DMS153 (cell line): ENCODE results near the gene TMEM79.

Experiments used
- DNase-seq: peaks from one replicate; lab custom pipeline; 2025; lab: John Stamatoyannopoulos, UW

The TMEM79 gene, protein sequence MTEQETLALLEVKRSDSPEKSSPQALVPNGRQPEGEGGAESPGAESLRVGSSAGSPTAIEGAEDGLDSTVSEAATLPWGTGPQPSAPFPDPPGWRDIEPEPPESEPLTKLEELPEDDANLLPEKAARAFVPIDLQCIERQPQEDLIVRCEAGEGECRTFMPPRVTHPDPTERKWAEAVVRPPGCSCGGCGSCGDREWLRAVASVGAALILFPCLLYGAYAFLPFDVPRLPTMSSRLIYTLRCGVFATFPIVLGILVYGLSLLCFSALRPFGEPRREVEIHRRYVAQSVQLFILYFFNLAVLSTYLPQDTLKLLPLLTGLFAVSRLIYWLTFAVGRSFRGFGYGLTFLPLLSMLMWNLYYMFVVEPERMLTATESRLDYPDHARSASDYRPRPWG

DNA sequence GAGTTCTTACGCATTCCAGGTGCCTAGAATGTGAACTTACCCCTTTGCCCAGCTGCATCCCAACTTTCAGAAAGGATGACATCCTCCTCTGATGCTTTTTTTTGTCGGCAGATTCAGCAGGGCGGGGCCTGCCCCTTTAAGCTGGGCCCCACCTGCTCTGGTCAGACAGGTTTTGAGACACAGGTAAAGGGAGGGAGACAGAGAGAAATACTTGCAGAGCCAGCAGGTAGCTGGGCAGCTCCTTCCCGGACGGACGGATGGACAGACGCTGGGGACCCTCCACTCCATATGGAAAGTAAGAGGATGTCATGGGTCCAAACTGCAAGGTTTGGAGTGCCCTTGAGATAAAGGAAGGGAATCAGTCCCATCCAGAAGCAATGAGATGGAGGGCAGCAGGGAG is at the start of gene TMEM79:
Gene TMEM79 (plus strand): TSS at position 214 of the 400 bp plus-strand sequence. CDS start 902 bp downstream, outside the sequence.
- no peak for DNase-seq

DNA sequence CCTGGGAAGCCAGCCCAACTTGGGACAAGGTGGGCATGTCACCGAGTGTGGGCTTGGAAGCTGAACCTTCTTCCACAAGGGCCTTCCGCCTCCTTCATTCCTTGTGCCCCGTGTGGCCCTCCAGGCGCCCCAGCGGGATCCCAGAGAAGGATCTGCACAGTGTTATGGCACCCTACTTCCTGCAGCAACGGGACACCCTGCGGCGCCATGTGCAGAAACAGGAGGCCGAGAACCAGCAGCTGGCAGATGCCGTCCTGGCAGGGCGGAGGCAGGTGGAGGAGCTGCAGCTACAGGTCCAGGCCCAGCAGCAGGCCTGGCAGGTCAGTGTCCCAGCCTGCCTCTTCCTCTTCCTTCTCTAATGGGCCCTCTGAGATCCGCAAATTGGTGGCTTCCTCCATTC is 48.0 kb upstream of the TMEM79 start:
- DNase-seq: no peak

DNA sequence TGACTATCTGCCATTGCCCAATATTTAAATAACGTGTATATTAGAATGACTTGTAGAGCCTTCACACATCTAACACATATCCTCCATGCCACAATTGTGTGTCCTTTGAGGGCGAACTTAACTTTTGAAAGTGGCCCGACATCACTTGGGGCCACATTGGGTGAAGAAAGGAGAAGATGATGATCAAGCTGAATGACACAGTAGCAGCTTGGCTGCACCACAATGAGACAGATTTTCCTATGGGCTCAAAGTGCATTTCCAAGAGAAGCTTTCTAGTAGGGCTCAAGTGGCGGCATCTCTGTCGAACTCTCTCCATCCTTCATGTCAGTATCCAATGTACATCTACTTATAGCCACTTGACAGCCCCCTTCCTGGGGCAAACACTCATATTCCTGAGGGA is 45.9 kb upstream of the TMEM79 start:
- DNase-seq: no peak

DNA sequence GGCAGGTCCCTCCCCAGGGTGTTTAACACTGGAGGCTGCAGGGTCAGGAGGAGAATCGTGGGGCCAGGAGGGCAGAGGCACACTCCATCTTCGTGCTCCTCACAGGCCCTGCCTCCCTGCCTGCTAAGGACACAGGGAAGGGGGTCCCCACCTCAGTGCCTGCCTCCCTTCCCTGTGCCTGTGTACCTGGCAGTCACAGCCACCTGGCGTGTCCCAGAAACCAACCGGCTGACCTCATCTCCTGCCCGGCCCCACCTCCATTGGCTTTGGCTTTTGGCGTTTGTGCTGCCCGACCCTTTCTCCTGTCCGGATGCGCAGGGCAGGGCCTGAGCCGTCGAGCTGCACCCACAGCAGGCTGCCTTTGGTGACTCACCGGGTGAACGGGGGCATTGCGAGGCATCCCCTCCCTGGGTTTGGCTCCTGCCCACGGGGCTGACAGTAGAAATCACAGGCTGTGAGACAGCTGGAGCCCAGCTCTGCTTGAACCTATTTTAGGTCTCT is 42.8 kb upstream of the TMEM79 start:
- no peak for DNase-seq

DNA sequence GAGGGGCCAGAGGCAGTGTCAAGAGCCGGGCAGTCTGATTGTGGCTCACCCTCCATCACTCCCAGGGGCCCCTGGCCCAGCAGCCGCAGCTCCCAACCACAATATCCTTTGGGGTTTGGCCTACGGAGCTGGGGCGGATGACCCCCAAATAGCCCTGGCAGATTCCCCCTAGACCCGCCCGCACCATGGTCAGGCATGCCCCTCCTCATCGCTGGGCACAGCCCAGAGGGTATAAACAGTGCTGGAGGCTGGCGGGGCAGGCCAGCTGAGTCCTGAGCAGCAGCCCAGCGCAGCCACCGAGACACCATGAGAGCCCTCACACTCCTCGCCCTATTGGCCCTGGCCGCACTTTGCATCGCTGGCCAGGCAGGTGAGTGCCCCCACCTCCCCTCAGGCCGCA is 42.2 kb upstream of the TMEM79 start, which contains the start of gene BGLAP:
Gene BGLAP (plus strand): TSS at position 259 of the 400 bp plus-strand sequence. CDS start 48 bp downstream, at position 307.
- DNase-seq: no peak

DNA sequence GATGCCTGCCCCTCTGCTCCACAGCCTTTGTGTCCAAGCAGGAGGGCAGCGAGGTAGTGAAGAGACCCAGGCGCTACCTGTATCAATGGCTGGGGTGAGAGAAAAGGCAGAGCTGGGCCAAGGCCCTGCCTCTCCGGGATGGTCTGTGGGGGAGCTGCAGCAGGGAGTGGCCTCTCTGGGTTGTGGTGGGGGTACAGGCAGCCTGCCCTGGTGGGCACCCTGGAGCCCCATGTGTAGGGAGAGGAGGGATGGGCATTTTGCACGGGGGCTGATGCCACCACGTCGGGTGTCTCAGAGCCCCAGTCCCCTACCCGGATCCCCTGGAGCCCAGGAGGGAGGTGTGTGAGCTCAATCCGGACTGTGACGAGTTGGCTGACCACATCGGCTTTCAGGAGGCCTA is 41.4 kb upstream of the TMEM79 start:
- no peak for DNase-seq

DNA sequence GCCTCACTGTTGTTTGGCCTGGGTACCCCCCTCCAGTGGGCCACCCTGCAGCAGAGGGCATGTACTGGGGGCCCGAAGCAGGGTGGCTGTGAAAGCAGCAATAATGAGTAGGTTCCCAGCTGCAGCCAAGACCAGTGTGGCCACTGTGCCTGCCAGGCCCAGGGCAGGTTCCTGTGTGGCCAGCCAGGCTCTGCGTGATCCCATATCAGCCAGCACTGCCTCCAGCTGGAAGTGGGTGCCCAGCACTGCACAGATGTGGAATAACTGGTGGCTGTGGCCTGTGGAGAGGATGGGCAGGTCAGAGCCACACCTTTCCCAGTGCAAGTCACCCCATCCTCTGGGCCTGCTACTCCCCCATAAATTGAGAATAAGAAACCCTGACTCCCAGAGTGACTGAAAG is 40.0 kb upstream of the TMEM79 start:
- no peak for DNase-seq

DNA sequence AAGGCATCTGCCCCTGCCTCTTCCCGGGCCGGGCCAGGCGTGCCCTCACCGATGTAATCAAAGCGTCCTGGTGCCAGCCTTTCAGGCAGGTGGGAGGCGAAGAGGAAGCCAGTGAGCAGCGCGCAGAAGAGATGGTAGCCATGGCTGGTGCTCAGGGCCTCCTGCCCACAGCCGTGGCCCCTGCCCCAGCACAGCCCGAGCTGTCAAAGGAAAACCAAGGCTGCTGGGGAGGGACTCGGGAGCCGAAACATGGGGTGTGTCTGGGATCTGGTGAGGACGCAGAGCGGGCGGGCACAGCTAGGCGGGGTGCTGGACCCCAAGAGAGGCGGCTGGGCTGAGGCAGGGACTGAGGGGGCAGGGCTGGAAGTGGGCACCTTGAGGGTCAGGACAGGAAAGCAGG is 39.4 kb upstream of the TMEM79 start:
- no peak for DNase-seq

DNA sequence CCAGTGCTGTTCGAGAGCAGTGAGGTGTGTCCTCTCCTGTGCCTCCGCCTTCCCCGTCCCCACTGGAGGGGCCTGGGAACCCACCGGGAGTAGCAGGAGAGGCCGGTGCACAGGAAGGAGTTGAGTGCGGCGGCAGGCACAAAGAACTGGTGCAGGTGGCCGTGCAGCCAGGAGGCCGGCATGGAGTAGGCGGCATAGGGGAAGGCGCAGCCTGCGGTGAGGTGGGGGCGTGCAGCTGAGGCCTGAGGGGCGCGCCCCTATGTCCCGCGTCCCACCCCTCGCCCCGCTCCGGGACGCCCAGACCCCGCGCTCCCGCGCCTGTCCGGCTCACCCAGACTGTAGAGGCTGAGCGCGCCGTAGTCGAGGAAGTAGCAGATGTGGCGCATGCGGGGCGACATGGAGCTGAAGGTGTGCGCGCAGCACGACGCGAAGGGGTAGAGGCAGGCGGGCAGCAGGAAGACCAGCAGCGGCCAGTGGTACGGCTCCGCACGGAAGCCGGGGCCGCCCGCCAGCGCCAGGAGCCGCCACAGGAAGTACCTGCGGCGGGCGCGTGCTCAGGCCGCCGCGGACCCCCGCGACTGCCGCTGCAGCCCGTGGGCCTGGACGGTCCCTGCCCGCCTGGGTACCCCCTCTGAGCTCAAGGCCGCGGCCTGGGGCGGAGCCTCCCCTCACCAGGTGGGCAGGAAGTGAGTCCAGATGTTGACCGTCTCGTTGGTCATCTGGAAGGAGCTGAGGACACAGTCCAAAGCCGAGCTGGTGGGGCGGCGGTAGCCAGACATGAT is 38.5 kb upstream of the TMEM79 start:
- DNase-seq: peak; percentile 21

DNA sequence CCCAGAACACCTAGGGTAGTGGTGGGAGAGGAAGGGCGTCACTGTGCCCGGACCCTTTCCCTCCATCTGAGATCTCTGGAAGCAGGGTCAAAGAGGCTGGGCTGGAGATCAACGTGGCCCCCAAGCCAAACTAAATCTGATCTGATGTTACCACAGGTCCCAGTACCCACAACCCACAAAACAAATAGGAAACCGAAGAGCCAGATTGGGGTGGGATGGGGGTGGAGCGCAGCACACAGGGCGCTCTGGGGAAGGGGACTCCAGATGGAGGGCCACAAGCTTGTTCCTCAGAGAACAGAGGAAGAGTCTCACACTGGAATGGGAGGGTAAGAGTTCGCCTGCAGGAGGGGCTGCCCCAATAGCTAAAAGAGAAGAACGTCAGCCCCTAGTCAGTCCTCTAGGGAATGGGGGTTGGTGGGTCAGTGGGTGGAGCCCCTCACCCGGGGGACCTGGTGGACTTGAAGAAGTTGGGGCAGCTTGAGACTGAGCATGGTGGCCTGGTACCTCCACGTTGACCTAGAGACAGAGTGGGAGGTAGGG is 37.8 kb upstream of the TMEM79 start:
- DNase-seq: no peak

DNA sequence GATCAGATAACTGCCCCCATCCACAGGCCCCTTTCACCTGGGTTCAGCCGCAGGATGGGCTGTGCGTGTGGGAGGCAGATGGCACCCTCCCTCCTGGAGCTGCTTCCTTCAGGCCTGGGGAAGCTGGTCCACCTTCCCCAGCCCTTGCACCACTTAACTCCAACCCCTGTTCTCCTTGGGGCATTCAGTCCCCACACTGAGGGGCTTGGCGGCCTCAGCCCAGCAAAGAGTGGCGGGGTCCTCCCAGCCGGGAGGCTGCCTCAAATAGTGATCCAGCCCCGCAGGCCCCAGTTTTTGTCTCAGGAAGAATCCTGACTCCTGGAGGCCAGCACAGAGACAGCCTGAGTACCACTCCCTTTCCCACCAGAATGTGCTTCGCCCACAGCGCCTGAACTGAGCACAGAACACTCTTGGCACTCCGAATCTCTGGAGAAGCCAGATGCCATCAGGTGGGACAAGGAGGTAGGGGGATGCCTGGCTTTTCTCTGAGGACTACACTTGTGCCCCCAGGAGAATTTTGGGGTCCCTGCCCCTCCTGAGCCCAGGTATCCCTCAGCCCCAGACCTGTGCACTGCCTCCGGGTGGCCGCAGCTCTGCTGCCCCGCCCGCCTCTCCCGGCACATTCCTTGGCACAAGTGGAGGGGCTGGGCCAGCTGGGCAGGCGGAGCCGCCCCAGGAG is 37.2 kb upstream of the TMEM79 start:
- DNase-seq: no peak

DNA sequence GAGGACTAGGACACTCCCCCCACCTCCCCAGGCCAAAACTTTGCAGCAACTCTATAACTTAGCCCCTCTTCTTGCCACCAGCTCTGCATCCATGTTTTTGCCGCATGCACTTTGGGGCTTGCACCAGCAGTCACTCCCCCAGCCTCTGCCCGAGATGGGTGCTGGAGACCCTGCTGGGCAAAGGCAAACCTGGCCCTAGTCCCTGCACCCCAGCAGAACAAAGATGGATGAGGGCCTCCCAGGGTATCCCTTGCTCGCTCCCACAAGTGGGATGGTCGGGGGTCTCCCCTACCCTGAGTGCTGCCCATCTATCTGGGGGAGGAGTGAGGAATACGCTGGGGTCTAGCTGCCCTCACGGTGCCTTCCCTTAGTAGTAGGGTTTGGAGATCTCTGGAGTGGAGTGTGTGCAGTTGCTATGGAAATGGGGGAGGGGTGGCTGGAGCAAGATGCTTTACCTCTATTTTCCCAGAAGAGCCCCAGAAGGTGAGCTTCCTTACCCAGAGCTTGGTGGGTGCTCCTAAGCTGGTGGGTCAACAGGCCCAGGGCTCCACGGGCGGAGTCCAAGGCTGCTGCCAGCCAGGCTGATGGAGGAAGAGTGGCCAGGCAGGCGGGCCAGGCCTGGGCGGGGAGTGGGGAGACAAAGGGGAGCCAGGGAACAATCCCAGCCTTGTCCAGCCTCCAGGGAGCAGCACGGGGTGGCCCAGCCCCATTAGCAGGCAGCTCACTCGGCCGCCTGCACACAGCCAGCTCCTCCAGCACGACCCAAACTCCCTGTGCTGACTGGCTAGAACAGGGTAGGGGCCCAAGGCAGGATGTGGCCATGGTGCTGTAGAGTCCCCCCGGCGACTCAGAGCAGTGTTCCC is 36.4 kb upstream of the TMEM79 start, which contains the start of gene PAQR6:
Gene PAQR6 (minus strand): TSS at position 597 of the 863 bp plus-strand sequence. CDS start 1,325 bp downstream, outside the sequence.
- peak; percentile 37 for DNase-seq

DNA sequence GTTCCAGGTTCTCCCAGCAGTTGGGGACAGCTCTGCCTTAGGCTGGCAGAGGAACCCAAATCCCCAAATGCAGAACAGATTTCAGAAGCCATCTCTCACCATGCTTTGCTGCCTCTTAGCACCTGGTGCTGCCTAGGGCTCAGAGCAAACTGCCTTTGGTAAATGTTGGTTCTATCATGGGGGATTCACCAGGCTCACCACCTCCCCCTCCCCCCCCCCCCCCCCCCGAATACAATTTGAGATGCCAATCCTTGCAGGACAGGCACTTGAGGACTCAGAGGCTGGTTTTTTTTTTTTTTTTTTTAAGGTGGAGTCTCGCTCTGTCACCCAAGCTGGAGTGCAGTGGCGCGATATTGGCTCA is 35.8 kb upstream of the TMEM79 start:
- no peak for DNase-seq

DNA sequence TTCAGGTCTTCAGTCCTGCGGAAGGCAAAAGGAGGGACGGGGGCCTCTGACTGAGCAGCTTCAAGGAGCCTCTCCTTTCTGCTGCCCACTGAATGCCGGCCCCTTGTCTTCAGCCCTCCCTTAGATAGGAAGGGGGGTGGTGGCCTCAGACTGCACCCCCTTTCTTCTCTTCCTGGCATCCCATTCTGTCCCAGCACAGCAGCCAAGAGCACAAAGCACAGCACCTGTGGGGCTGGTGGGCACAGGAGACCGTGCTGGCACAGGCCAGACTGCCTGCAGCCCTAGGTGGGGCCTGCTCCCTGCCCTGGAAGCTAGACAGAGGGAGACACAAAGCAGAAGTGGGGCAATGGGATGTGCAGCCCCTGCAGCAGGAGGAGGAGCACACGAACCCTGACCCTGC is 34.5 kb upstream of the TMEM79 start:
- no peak for DNase-seq

DNA sequence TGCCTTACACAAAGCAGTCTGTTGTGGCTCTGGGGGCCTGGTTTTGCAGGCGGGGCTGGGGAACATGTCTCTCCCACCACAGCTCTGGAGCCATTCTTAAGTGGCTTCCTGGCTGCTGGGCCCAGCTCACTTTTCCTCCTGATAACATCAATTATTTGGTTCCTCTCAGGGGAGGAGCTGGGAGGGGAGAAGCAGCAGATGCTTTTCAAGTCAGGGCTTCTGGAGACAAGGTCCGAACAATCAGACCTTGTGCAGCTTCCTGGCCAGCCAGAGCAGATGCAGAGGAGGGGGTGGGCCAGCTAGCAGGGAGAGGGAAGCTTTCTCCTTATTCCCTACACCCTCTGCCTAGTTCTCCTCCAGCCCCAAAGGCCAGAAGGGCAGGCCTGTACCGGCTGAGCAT is 32.6 kb upstream of the TMEM79 start:
- no peak for DNase-seq

DNA sequence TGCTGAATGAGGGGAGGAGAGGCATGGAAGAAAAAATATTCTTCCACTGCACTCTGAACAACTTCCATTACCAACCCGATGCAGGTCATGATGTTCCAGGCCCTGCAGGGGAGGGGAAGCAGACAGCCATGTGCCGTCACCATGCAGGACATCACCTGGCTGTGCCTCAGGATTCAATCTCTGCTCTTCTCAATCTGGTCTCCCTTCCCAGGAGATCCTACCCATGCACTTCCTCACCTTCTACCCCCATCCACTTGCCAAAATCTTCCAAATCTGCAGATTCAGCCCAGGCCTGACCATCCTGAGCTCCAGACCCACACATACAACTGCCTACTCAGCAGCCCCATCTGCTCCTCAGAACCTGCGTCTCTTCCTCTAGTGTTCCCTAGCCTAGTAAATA is 30.5 kb upstream of the TMEM79 start:
- DNase-seq: no peak

DNA sequence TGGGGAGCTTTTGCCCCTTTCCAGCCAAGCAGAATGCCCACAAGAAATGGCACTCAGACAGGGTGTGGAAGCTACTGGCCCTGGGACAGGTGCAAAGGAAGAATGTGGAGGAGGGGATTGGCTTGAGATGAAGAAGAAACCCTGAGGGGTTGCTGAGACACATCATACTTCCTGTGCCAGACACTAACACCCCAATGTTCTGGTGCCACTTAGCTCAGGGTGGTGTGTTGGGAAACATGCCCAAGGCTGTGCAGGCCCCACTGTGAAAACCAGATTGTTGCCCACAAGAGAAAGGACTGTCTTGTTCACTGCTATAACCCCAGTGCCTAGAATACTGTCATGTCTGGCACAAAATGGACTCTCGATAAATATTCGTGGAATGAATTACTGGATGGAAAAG is 26.4 kb upstream of the TMEM79 start:
- no peak for DNase-seq

DNA sequence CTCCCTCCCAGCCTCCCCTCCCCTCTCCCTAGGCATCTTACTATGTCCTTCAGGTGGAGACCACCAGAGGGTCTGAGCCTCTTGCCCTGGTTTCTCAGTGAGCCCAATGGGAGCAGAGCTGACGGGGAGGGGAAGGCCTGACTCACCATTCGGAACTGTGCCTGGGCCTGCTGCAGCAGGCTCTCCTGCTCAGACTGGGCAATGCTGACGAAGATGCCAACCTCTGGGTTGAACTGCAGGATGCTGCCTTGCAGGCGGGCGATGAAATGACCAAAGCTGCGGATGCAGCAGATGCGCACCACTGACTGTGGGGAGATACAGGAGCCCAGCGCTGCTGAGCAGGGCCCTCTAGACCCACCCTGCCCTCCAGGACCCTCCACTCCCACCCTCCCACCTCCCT is 25.3 kb upstream of the TMEM79 start:
- no peak for DNase-seq

DNA sequence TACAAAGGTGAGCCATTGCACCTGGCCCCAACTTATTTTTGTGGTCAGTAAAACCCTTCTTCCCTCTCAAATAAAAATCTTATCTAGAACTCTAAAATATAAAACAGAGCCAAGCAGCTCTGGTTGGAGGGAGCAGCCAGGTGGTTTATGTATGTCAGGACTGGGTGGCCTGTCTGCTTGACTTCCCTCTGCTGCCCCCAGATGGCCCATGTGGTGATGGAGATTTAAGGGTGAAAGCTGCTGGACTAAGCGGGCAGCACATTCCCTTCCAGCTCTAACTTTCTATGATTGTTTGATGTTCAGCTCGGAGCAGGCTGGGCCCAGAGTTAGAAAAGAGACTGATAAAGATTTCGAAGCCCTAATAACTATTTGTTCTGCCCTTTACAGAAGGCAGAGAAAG is 24.3 kb upstream of the TMEM79 start:
- no peak for DNase-seq

DNA sequence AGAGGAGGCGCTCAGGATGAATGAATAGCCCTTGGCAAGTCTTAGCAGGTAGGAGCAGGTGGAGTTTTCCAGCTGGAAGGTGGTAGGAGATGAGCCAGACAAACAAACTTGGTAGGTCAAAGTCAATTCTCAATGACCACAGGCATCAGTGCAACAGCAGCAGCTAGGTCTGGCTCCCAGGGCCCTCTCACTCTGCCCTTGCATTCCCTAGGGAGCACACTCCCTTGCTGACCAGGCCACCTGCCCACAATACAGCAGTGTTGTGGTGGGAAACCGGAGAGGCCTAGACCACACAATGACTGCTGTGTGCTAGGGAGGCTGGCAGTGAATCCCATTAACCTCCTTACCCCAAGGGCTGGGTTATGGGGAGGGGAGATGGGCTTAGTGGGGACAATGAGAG is 23.2 kb upstream of the TMEM79 start:
- no peak for DNase-seq
